Panc1 (cell line): ENCODE data around the gene HLA-DQA1.

Source experiments
- POLR2AphosphoS5 ChIP-seq: IDR thresholded peaks from 2 replicates; pipeline ENCODE4 v1.6.1; 2012; ENCODE audit warnings: mild to moderate bottlenecking, low read depth, low read length, moderate library complexity
- TF ChIP-seq, protein P1 (sequence below): fragments of 450-650 bp; IDR thresholded peaks from 2 replicates; pipeline ENCODE4 v1.5.1; 2017; ENCODE audit warnings: mild to moderate bottlenecking

GRCh38 chr6:32637883-32638282, 677 bp downstream of the HLA-DQA1 start:
- TF ChIP-seq, protein P1, sequence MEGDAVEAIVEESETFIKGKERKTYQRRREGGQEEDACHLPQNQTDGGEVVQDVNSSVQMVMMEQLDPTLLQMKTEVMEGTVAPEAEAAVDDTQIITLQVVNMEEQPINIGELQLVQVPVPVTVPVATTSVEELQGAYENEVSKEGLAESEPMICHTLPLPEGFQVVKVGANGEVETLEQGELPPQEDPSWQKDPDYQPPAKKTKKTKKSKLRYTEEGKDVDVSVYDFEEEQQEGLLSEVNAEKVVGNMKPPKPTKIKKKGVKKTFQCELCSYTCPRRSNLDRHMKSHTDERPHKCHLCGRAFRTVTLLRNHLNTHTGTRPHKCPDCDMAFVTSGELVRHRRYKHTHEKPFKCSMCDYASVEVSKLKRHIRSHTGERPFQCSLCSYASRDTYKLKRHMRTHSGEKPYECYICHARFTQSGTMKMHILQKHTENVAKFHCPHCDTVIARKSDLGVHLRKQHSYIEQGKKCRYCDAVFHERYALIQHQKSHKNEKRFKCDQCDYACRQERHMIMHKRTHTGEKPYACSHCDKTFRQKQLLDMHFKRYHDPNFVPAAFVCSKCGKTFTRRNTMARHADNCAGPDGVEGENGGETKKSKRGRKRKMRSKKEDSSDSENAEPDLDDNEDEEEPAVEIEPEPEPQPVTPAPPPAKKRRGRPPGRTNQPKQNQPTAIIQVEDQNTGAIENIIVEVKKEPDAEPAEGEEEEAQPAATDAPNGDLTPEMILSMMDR = no peak
- no peak for TF ChIP-seq POLR2AphosphoS5
